GM12878 (cell line): ENCODE data around the gene SEZ6L2. TPM values are rescaled to one million over a fixed set of nuclear protein-coding genes. Genes with fewer than 3 reads are reported as not detected.

Source experiments
- ATAC-seq: fragments of 200-7000 bp; cut with Tn5 transposase; 3 replicates; pipeline ENCODE4 v1.9.1; 2020; ENCODE audit warnings: mild to moderate bottlenecking, moderate library complexity
- BruUV-seq: library from RNA; stranded (reverse); fragments of 400-500 nt; replicated peaks from 2 replicates; lab custom pipeline; 2021; lab: Mats Ljungman, UMichigan
- CTCF ChIA-PET: fragments of 300-600 bp; sonication (Branson Sonifier 250); formaldehyde crosslinking; extraction: SDS; loops from one replicate; lab custom pipeline; 2021; ENCODE audit warnings: inconsistent platforms; lab: Yijun Ruan, JAX
- POLR2A ChIA-PET: fragments of 350-600 bp; formaldehyde crosslinking; extraction: SDS; loops from one replicate; lab custom pipeline; 2021; ENCODE audit warnings: inconsistent platforms; lab: Charles Lee
- RAD21 ChIA-PET: fragments of 300-600 bp; sonication (Branson Sonifier 250); formaldehyde crosslinking; loops from one replicate; lab custom pipeline; 2023; ENCODE audit warnings: antibody characterized with exemption; ENCODE audit not compliant: unreplicated experiment; lab: Charles Lee
- SMC1A ChIA-PET: fragments of 300-600 bp; sonication (Branson Sonifier 250); formaldehyde crosslinking; loops from one replicate; lab custom pipeline; 2023; ENCODE audit not compliant: unreplicated experiment, uncharacterized antibody; lab: Charles Lee
- DNase-seq: peaks from one replicate; pipeline ENCODE4 v3.0.0-alpha.2; 2011; ENCODE audit warnings: low read depth, low spot score
- FAIRE-seq: peaks from 3 replicates; lab custom pipeline; 2011; peaks lifted over from hg19 to GRCh38; lab: Jason Lieb, UNC
- H2AFZ ChIP-seq: 2 replicates; pipeline ENCODE4 v1.6.0; 2011; ENCODE audit warnings: low read depth, low read length, control low read depth; ENCODE audit not compliant: control insufficient read depth
- H3K27ac ChIP-seq: 2 replicates; pipeline ENCODE4 v1.5.1; 2011; ENCODE audit warnings: control low read depth; ENCODE audit not compliant: control insufficient read depth, insufficient read depth
- H3K27me3 ChIP-seq, 2 experiments: replicated peaks in 1 of 2; 2 replicates each; pipeline versions ENCODE4 v1.6.0 to v1.6.1; 2011; ENCODE audit warnings: low read length in 1 of 2; ENCODE audit not compliant: control insufficient read depth in 2 of 2, insufficient read depth in 2 of 2
- H3K36me3 ChIP-seq, 2 experiments: 2 replicates each; pipeline ENCODE4 v1.5.1; 2011; ENCODE audit warnings: low read length in 1 of 2; ENCODE audit not compliant: control insufficient read depth in 2 of 2, insufficient read depth in 2 of 2
- H3K4me1 ChIP-seq: 2 replicates; pipeline ENCODE4 v1.6.1; 2011; ENCODE audit warnings: mild to moderate bottlenecking, low read length, moderate library complexity, mixed read lengths; ENCODE audit not compliant: control insufficient read depth, insufficient read depth
- H3K4me2 ChIP-seq: 2 replicates; pipeline ENCODE4 v1.6.0; 2011; ENCODE audit warnings: control low read depth; ENCODE audit not compliant: control insufficient read depth, insufficient read depth
- H3K4me3 ChIP-seq: fragments of 200-600 bp; sonication (generic); 2 replicates; pipeline ENCODE4 v1.5.1; 2016
- H3K79me2 ChIP-seq: 2 replicates; pipeline ENCODE4 v1.6.0; 2011; ENCODE audit warnings: low read length; ENCODE audit not compliant: control insufficient read depth, insufficient read depth
- H3K9ac ChIP-seq: 2 replicates; pipeline ENCODE4 v1.8.0; 2011; ENCODE audit warnings: low read length, control low read depth, mixed read lengths; ENCODE audit not compliant: control insufficient read depth, insufficient read depth
- H3K9me3 ChIP-seq: replicated peaks from 3 replicates; pipeline ENCODE4 v1.5.1; 2011; ENCODE audit warnings: mild to moderate bottlenecking, low read length; ENCODE audit not compliant: control insufficient read depth, insufficient read depth
- H4K20me1 ChIP-seq: 2 replicates; pipeline ENCODE4 v1.6.0; 2011; ENCODE audit not compliant: control insufficient read depth, insufficient read depth
- BMI1 ChIP-seq: fragments of 450-650 bp; IDR thresholded peaks from 2 replicates; pipeline ENCODE4 v1.6.1; 2016; ENCODE audit warnings: mild to moderate bottlenecking, moderate library complexity, borderline replicate concordance
- CBX3 ChIP-seq: fragments of 200-600 bp; sonication (generic); IDR thresholded peaks from 2 replicates; pipeline ENCODE4 v1.6.1; 2016; ENCODE audit warnings: low read depth, borderline replicate concordance
- CHD1 ChIP-seq: IDR thresholded peaks from 2 replicates; pipeline ENCODE4 v1.6.1; 2012; ENCODE audit warnings: low read depth, low read length, improper control_type of control experiment
- CREM ChIP-seq: IDR thresholded peaks from 2 replicates; pipeline ENCODE4 v1.6.1; 2014; ENCODE audit warnings: antibody characterized with exemption, low read depth
- HCFC1 ChIP-seq: fragments of 150-350 bp; IDR thresholded peaks from 2 replicates; pipeline ENCODE4 v1.6.1; 2014; ENCODE audit warnings: low read length
- JUND ChIP-seq: IDR thresholded peaks from 2 replicates; pipeline ENCODE4 v1.6.1; 2012; ENCODE audit warnings: low read depth, mild to moderate bottlenecking, low read length, improper control_type of control experiment, moderate library complexity
- MTA3 ChIP-seq: IDR thresholded peaks from 2 replicates; pipeline ENCODE4 v1.6.1; 2012; ENCODE audit warnings: low read length, inconsistent platforms, borderline replicate concordance
- NRF1 ChIP-seq: conservative IDR thresholded peaks from 2 replicates; pipeline ENCODE4 v1.6.1; 2011; ENCODE audit warnings: mild to moderate bottlenecking, low read depth, low read length, improper control_type of control experiment
- POLR2AphosphoS5 ChIP-seq: IDR thresholded peaks from 2 replicates; pipeline ENCODE4 v1.6.1; 2011; ENCODE audit warnings: mild to moderate bottlenecking, low read length, inconsistent platforms
- RAD21 ChIP-seq: IDR thresholded peaks from 2 replicates; pipeline ENCODE4 v1.6.1; 2011; ENCODE audit warnings: mild to moderate bottlenecking, low read depth, low read length, moderate library complexity; ENCODE audit not compliant: insufficient read depth
- RB1 ChIP-seq: fragments of 450-650 bp; formaldehyde crosslinking; IDR thresholded peaks from 2 replicates; pipeline ENCODE4 v1.6.1; 2017; ENCODE audit warnings: mild to moderate bottlenecking, borderline replicate concordance
- RFX5 ChIP-seq: IDR thresholded peaks from 2 replicates; pipeline ENCODE4 v1.6.1; 2011; ENCODE audit warnings: low read depth, low read length, improper control_type of control experiment
- WGBS: methylation state at CpG from one replicate; pipeline ENCODE4 v1.1.6; 2016; ENCODE audit warnings: low lambda C conversion rate; ENCODE audit not compliant: insufficient replicate concordance, insufficient coverage; ENCODE audit errors: missing lambda C conversion rate; 5-methylcytosine and 5-hydroxymethylcytosine counted together
- in situ Hi-C: fragments of 300-500 bp; cut with MboI; formaldehyde crosslinking; loops from 9 replicates; pipeline ENCODE4 v1.14.3; 2018; ENCODE audit warnings: mixed read lengths
- intact Hi-C: fragments of 100-400 bp; cut with micrococcal nuclease; formaldehyde crosslinking; loops from one replicate; pipeline ENCODE4 v1.14.2; 2022; ENCODE audit not compliant: unreplicated experiment
- polyA plus RNA-seq, 11 experiments: library from polyadenylated mRNA; depleted of rRNA in 4 of 11; unstranded in 6 of 11; stranded (reverse) in 5 of 11; fragments of >200 nt; fragmentation: Nextera tagmentation in 4 of 11; fragmentation: Illumina TruSeq in 1 of 11; extraction: Ambion mirVana in 4 of 11; extraction: Trizol in 1 of 11; gene quantifications; 1 replicate in 1 of 11; 2 replicates in 10 of 11; pipeline versions ENCODE4 v1.2.1 to v1.2.3, GENCODE V29; 2011 to 2016; ENCODE audit warnings: inconsistent platforms in 2 of 11, missing spikeins in 2 of 11, low read depth in 1 of 11
- total RNA-seq, 4 experiments: library from RNA; depleted of rRNA in 3 of 4; stranded (reverse); fragments of >200 nt in 3 of 4; fragmentation: Illumina TruSeq in 1 of 4; extraction: Trizol in 1 of 4; gene quantifications; 2 replicates each; pipeline versions ENCODE4 v1.2.1 to v1.2.3, GENCODE V29; 2013 to 2021
- TF ChIP-seq, protein P1 (sequence below): fragments of 450-650 bp; IDR thresholded peaks from 2 replicates; pipeline ENCODE4 v1.6.1; 2017; ENCODE audit warnings: mild to moderate bottlenecking, moderate library complexity
- TF ChIP-seq, protein P2 (sequence below): fragments of 450-650 bp; IDR thresholded peaks from 2 replicates; pipeline ENCODE4 v1.6.1; 2014; ENCODE audit warnings: mild to moderate bottlenecking
- TF ChIP-seq, protein P3 (sequence below): fragments of 450-650 bp; formaldehyde crosslinking; IDR thresholded peaks from 2 replicates; pipeline ENCODE4 v1.4.0; 2020; ENCODE audit warnings: mild to moderate bottlenecking, moderate library complexity

SEZ6L2 gene
- total and polyA plus RNA-seq, 10 of the 15 experiments (the other 5 are each of a cell fraction or from before 2014, with no cell fraction given) = 0.06 to 0.49 TPM; not detected in 8

DNA sequence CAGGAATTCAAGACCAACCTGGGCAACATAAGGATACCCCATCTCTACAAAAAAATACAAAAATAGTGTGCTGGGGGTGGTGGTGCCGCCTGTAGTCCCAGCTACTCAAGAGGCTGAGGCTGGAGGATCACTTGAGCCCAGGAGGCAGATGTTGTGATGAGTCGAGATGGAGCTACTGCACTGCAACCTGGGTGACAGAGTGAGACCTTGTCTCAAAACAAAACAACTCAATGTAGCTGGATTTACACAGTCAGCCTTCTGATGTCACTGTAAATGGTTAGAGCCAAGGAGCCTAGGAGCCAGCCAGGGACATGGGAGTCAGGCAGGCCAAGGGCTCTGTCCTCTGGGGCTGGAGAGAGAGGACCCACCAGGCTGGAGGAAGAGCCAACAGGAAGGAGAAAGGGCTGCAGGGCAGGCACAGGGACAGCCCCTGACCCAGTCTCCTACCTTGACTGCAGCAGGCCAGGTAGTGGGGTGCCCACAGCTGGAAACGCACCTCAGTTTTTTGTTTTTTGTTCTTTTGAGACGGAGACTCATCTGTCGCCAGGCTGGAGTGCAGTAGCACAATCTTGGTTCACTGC, 44.7 kb downstream of the SEZ6L2 start (continued):
- TF ChIP-seq RAD21 (no peak), CHD1 (no peak), BMI1 (no peak), MTA3 (no peak)
- TF ChIP-seq, all 136 proteins: peak for 0

DNA sequence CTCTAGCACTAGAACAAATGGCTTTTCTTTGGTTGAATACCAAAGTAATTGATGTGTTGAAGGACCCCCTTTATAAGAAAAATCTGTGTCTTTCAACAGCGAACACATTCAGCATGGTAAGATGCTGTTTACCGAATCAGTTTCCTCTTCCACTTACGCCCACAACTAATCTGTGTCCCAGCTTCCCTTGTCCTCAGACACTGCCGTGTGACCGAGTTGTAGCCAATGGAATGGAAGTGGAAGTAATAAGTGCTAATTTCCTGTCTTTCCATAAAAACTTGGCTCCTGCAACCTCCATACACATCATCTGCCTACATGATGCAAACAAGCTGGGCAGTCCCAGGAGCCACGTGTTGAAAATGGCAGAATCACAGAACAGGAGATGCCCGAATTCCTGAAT, 46.7 kb downstream of the SEZ6L2 start:
- ChIA-PET POLR2A (no interaction called here), SMC1A (no interaction called here), CTCF (interaction anchor here (0.6 to 3.8 kb wide), 3 partner anchors 36 to 182 kb away, joined by 3 to 9 read pairs (median 3); no protein-coding TSS in a partner anchor), RAD21 (interaction anchor here (0.6 kb wide), 1 partner anchor 159 kb away, joined by 4 read pairs; no protein-coding TSS in a partner anchor)
- no peaks in the 10 kb centered on the region for H3K9me3 ChIP-seq
- no peaks in the 10 kb centered on the region for H3K79me2 ChIP-seq
- no peaks in the 10 kb centered on the region for H3K4me1 ChIP-seq
- no peak for ATAC-seq
- H3K36me3 ChIP-seq = no peaks in the 10 kb centered on the region
- 73% methylated on average over 7 of the region's 7 CpGs for WGBS
- FAIRE-seq = no peak
- H3K4me2 ChIP-seq = no peak overlapping the region
- H4K20me1 ChIP-seq = no peaks in the 10 kb centered on the region
- H3K4me3 ChIP-seq = no peak overlapping the region
- H3K9ac ChIP-seq = no peak overlapping the region
- no peak overlapping the region for H3K27ac ChIP-seq
- TF ChIP-seq CREM = no peak
- TF ChIP-seq, protein P1, sequence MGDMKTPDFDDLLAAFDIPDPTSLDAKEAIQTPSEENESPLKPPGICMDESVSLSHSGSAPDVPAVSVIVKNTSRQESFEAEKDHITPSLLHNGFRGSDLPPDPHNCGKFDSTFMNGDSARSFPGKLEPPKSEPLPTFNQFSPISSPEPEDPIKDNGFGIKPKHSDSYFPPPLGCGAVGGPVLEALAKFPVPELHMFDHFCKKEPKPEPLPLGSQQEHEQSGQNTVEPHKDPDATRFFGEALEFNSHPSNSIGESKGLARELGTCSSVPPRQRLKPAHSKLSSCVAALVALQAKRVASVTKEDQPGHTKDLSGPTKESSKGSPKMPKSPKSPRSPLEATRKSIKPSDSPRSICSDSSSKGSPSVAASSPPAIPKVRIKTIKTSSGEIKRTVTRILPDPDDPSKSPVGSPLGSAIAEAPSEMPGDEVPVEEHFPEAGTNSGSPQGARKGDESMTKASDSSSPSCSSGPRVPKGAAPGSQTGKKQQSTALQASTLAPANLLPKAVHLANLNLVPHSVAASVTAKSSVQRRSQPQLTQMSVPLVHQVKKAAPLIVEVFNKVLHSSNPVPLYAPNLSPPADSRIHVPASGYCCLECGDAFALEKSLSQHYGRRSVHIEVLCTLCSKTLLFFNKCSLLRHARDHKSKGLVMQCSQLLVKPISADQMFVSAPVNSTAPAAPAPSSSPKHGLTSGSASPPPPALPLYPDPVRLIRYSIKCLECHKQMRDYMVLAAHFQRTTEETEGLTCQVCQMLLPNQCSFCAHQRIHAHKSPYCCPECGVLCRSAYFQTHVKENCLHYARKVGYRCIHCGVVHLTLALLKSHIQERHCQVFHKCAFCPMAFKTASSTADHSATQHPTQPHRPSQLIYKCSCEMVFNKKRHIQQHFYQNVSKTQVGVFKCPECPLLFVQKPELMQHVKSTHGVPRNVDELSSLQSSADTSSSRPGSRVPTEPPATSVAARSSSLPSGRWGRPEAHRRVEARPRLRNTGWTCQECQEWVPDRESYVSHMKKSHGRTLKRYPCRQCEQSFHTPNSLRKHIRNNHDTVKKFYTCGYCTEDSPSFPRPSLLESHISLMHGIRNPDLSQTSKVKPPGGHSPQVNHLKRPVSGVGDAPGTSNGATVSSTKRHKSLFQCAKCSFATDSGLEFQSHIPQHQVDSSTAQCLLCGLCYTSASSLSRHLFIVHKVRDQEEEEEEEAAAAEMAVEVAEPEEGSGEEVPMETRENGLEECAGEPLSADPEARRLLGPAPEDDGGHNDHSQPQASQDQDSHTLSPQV = no peak
- TF ChIP-seq RB1 = no peak
- TF ChIP-seq RFX5 = no peak
- TF ChIP-seq, protein P2, sequence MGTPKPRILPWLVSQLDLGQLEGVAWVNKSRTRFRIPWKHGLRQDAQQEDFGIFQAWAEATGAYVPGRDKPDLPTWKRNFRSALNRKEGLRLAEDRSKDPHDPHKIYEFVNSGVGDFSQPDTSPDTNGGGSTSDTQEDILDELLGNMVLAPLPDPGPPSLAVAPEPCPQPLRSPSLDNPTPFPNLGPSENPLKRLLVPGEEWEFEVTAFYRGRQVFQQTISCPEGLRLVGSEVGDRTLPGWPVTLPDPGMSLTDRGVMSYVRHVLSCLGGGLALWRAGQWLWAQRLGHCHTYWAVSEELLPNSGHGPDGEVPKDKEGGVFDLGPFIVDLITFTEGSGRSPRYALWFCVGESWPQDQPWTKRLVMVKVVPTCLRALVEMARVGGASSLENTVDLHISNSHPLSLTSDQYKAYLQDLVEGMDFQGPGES = no peak
- TF ChIP-seq HCFC1 = no peak
- TF ChIP-seq NRF1 = no peak
- TF ChIP-seq POLR2AphosphoS5 = no peak
- TF ChIP-seq CBX3 = no peak
- TF ChIP-seq RAD21 = no peak
- no peak for TF ChIP-seq JUND
- TF ChIP-seq, protein P3, sequence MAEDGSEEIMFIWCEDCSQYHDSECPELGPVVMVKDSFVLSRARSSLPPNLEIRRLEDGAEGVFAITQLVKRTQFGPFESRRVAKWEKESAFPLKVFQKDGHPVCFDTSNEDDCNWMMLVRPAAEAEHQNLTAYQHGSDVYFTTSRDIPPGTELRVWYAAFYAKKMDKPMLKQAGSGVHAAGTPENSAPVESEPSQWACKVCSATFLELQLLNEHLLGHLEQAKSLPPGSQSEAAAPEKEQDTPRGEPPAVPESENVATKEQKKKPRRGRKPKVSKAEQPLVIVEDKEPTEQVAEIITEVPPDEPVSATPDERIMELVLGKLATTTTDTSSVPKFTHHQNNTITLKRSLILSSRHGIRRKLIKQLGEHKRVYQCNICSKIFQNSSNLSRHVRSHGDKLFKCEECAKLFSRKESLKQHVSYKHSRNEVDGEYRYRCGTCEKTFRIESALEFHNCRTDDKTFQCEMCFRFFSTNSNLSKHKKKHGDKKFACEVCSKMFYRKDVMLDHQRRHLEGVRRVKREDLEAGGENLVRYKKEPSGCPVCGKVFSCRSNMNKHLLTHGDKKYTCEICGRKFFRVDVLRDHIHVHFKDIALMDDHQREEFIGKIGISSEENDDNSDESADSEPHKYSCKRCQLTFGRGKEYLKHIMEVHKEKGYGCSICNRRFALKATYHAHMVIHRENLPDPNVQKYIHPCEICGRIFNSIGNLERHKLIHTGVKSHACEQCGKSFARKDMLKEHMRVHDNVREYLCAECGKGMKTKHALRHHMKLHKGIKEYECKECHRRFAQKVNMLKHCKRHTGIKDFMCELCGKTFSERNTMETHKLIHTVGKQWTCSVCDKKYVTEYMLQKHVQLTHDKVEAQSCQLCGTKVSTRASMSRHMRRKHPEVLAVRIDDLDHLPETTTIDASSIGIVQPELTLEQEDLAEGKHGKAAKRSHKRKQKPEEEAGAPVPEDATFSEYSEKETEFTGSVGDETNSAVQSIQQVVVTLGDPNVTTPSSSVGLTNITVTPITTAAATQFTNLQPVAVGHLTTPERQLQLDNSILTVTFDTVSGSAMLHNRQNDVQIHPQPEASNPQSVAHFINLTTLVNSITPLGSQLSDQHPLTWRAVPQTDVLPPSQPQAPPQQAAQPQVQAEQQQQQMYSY (CRISPR knock-in tag) = no peak
- H3K27me3 ChIP-seq = no peaks in the 10 kb centered on the region
- intact Hi-C loops (no loop called here), in situ Hi-C loops (no loop called here)
- no peak overlapping the region for H2AFZ ChIP-seq
- DNase-seq = no peak
- no TSS peak for BruUV-seq
